Keratinocyte (primary cell): ENCODE results near the gene ITPR2.

Source experiments
- CTCF ChIP-seq, 3 experiments: IDR thresholded peaks in 1 of 3; conservative IDR thresholded peaks in 1 of 3; optimal IDR thresholded peaks in 1 of 3; 2 replicates in 2 of 3; 3 replicates in 1 of 3; pipeline versions ENCODE3 to v1.5.1; 2011; ENCODE audit warnings: low read length in 3 of 3, mild to moderate bottlenecking in 3 of 3, moderate library complexity in 2 of 3, control low read depth in 1 of 3, inconsistent platforms in 1 of 3; ENCODE audit not compliant: insufficient read depth in 2 of 3; ENCODE audit errors: extremely low read depth in 1 of 3
- EZH2 ChIP-seq: IDR thresholded peaks from one replicate; pipeline ENCODE4 v1.6.1; 2012; ENCODE audit warnings: inconsistent platforms, mild to moderate bottlenecking, low read length, moderate library complexity

- TF ChIP-seq CTCF (optimal IDR thresholded peaks at IDR 0.05 in 1 of 3, IDR thresholded peaks at IDR 0.05 in 1 of 3, conservative IDR thresholded peaks at IDR 0.05 in 1 of 3; ENCODE audit: extremely low read depth in 1 of 3, insufficient read depth in 2 of 3, low read length in 3 of 3): no peak
- no peak for TF ChIP-seq EZH2
Observed at GRCh38 chr12:26295001-26295400, 538.0 kb downstream of the ITPR2 start.
